Neural progenitor cell (in vitro differentiated cells): ENCODE measurements around the gene GNG7. TPM values are rescaled to one million over a fixed set of nuclear protein-coding genes. Genes with fewer than 3 reads are reported as not detected.

Experiments
- DNase-seq: peaks from one replicate; pipeline ENCODE4 v3.0.0-alpha.2; 2016; ENCODE audit warnings: low spot score
- H2AFZ ChIP-seq: fragments of 200-600 bp; sonication (generic); replicated peaks from 2 replicates; pipeline ENCODE4 v1.6.1; 2016; ENCODE audit warnings: antibody characterized with exemption
- H3F3A ChIP-seq: fragments of 200-600 bp; sonication (generic); 2 replicates; pipeline ENCODE4 v1.6.1; 2016; ENCODE audit warnings: antibody characterized with exemption, low read depth
- H3K27ac ChIP-seq: fragments of 200-600 bp; sonication (generic); 2 replicates; pipeline ENCODE4 v1.5.1; 2016; ENCODE audit warnings: mild to moderate bottlenecking
- H3K27me3 ChIP-seq: fragments of 200-600 bp; sonication (generic); 2 replicates; pipeline ENCODE4 v1.6.1; 2016; ENCODE audit warnings: mild to moderate bottlenecking, moderate library complexity
- H3K36me3 ChIP-seq: fragments of 200-600 bp; sonication (generic); 2 replicates; pipeline ENCODE4 v1.5.1; 2016
- H3K4me1 ChIP-seq: fragments of 200-600 bp; sonication (generic); 2 replicates; pipeline ENCODE4 v1.6.1; 2016; ENCODE audit warnings: mixed run types
- H3K4me2 ChIP-seq: fragments of 200-600 bp; sonication (generic); 2 replicates; pipeline ENCODE4 v1.6.1; 2016
- H3K4me3 ChIP-seq: fragments of 200-600 bp; sonication (generic); 2 replicates; pipeline ENCODE4 v1.5.1; 2016
- H3K79me2 ChIP-seq: fragments of 200-600 bp; sonication (generic); 2 replicates; pipeline ENCODE4 v1.6.1; 2016; ENCODE audit warnings: low read depth
- H3K9ac ChIP-seq: fragments of 200-600 bp; sonication (generic); 2 replicates; pipeline ENCODE4 v1.6.1; 2016
- H3K9me3 ChIP-seq: fragments of 200-600 bp; sonication (generic); 2 replicates; pipeline ENCODE4 v1.5.1; 2016; ENCODE audit warnings: low read depth
- H4K20me1 ChIP-seq: fragments of 200-600 bp; sonication (generic); 2 replicates; pipeline ENCODE4 v1.6.1; 2016; ENCODE audit warnings: low read depth
- H3K27ac Mint-ChIP-seq: 3 replicates; pipeline ENCODE4 v1.8.0; 2021; ENCODE audit warnings: mixed read lengths
- H3K27me3 Mint-ChIP-seq: 2 replicates; pipeline ENCODE4 v1.8.0; 2022; ENCODE audit warnings: low read depth, mild to moderate bottlenecking, inconsistent platforms, moderate library complexity, mixed read lengths; ENCODE audit not compliant: insufficient read depth
- H3K36me3 Mint-ChIP-seq: 3 replicates; pipeline ENCODE4 v1.8.0; 2021; ENCODE audit warnings: mixed read lengths
- H3K4me1 Mint-ChIP-seq: 3 replicates; pipeline ENCODE4 v1.8.0; 2021; ENCODE audit warnings: mixed read lengths
- H3K4me3 Mint-ChIP-seq: 3 replicates; pipeline ENCODE4 v1.8.0; 2021; ENCODE audit warnings: mild to moderate bottlenecking, moderate library complexity, mixed read lengths
- H3K9me3 Mint-ChIP-seq: 3 replicates; pipeline ENCODE4 v1.8.0; 2020; ENCODE audit warnings: mixed read lengths
- EZH2 ChIP-seq: fragments of 200-600 bp; sonication (generic); IDR thresholded peaks from 2 replicates; pipeline ENCODE4 v1.6.1; 2017; ENCODE audit warnings: antibody characterized with exemption, mild to moderate bottlenecking, moderate library complexity
- EZH2phosphoT487 ChIP-seq: fragments of 200-600 bp; sonication (generic); IDR thresholded peaks from 2 replicates; pipeline ENCODE4 v1.6.1; 2017; ENCODE audit warnings: antibody characterized with exemption
- total RNA-seq: library from RNA; depleted of rRNA; stranded (reverse); fragments of >200 nt; gene quantifications from 2 replicates; pipeline ENCODE4 v1.2.3, GENCODE V29; 2015; ENCODE audit warnings: low replicate concordance
- TF ChIP-seq, protein P1 (sequence below): fragments of 200-600 bp; sonication (generic); IDR thresholded peaks from 2 replicates; pipeline ENCODE4 v1.5.1; 2017; ENCODE audit warnings: antibody characterized with exemption, mild to moderate bottlenecking

GNG7 gene
- total RNA-seq, 1 donor from 2014 or later = 7.0 TPM

DNA sequence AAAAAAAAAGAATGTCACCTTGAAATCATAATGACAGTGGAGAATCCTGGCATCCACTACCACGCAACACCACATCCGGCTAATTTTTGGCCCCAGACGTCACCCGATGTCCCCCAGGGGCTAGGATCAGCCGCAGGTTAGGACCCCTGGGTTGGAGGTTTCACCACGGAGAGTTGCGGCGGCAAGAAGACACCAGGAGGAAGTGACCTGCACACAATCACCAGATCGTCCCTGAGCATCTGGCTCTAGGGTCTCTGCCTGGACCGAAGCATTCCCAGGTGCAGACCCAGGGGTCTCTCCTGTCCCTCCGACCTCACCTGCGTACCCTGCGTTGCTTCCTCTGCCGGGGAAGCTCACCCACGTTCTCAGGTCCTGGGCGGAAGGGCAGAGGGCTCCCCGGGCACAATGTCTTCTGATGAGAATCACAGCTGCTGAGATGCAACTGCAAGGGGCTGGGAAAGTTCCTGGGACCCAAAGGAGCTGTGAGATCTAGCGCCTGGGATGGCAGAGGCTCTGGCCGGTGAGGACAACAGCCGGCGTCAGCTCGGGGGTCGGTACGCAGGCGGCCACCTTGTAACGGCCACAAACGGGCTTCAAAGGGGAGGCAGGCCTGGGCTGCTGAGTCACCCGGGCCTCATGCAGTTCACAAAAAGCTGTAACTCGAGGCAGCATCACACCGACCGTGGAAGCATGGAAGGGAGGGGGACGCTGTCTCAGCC is 115.3 kb downstream of the GNG7 start:
- Histone ChIP-seq H3K9me3 (no peaks in the 10 kb centered on the region), H3K9ac (no peak overlapping the region), H3K27ac (no peak overlapping the region), H3K4me1 (peaks cover 5% of the 10 kb centered on the region), H3K27me3 (no peaks in the 10 kb centered on the region), H3K36me3 (no peaks in the 10 kb centered on the region), H2AFZ (no peak overlapping the region), H3F3A (no peaks in the 10 kb centered on the region), H3K79me2 (no peaks in the 10 kb centered on the region), H4K20me1 (no peaks in the 10 kb centered on the region), H3K4me3 (no peak overlapping the region), H3K4me2 (no peak overlapping the region)
- no peak for TF ChIP-seq EZH2phosphoT487
- TF ChIP-seq, protein P1, sequence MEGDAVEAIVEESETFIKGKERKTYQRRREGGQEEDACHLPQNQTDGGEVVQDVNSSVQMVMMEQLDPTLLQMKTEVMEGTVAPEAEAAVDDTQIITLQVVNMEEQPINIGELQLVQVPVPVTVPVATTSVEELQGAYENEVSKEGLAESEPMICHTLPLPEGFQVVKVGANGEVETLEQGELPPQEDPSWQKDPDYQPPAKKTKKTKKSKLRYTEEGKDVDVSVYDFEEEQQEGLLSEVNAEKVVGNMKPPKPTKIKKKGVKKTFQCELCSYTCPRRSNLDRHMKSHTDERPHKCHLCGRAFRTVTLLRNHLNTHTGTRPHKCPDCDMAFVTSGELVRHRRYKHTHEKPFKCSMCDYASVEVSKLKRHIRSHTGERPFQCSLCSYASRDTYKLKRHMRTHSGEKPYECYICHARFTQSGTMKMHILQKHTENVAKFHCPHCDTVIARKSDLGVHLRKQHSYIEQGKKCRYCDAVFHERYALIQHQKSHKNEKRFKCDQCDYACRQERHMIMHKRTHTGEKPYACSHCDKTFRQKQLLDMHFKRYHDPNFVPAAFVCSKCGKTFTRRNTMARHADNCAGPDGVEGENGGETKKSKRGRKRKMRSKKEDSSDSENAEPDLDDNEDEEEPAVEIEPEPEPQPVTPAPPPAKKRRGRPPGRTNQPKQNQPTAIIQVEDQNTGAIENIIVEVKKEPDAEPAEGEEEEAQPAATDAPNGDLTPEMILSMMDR = no peak
- TF ChIP-seq EZH2 = no peak
- Mint-ChIP-seq H3K27ac (peak overlapping the region; percentile 16), H3K4me3 (no peak overlapping the region), H3K36me3 (no peaks in the 10 kb centered on the region), H3K27me3 (peaks cover 5% of the 10 kb centered on the region), H3K9me3 (peaks cover 19% of the 10 kb centered on the region), H3K4me1 (peaks cover 20% of the 10 kb centered on the region)
- peak; percentile 30 for DNase-seq

- no peaks in the 10 kb centered on the region for H3K36me3 Mint-ChIP-seq
- Histone ChIP-seq H3K4me3 (no peak overlapping the region), H3K4me2 (no peak overlapping the region), H4K20me1 (no peaks in the 10 kb centered on the region), H3K27me3 (no peaks in the 10 kb centered on the region), H2AFZ (no peak overlapping the region), H3K27ac (no peak overlapping the region), H3K36me3 (no peaks in the 10 kb centered on the region), H3K4me1 (peaks cover 5% of the 10 kb centered on the region), H3K9me3 (no peaks in the 10 kb centered on the region), H3K9ac (no peak overlapping the region), H3K79me2 (no peaks in the 10 kb centered on the region), H3F3A (no peaks in the 10 kb centered on the region)
- no peak for DNase-seq
- H3K27me3 Mint-ChIP-seq = peaks cover 5% of the 10 kb centered on the region
- TF ChIP-seq EZH2phosphoT487 = no peak
- TF ChIP-seq, protein P1 = no peak
- no peak for TF ChIP-seq EZH2
- H3K4me1 Mint-ChIP-seq = peaks cover 19% of the 10 kb centered on the region
- peaks cover 25% of the 10 kb centered on the region for H3K9me3 Mint-ChIP-seq
- no peak overlapping the region for H3K4me3 Mint-ChIP-seq
- H3K27ac Mint-ChIP-seq = no peak overlapping the region
Observed at GRCh38 chr19:2586196-2586595, 116.3 kb downstream of the GNG7 start.

- no peaks in the 10 kb centered on the region for H4K20me1 ChIP-seq
- H3K9ac ChIP-seq = no peak overlapping the region
- H3K79me2 ChIP-seq = no peaks in the 10 kb centered on the region
- Mint-ChIP-seq H3K4me1 (peaks cover 15% of the 10 kb centered on the region), H3K36me3 (no peaks in the 10 kb centered on the region), H3K27ac (no peak overlapping the region), H3K27me3 (peaks cover 5% of the 10 kb centered on the region), H3K4me3 (no peak overlapping the region), H3K9me3 (peaks cover 23% of the 10 kb centered on the region)
- H3F3A ChIP-seq = no peaks in the 10 kb centered on the region
- no peak for DNase-seq
- H3K36me3 ChIP-seq = no peaks in the 10 kb centered on the region
- H3K4me2 ChIP-seq = no peak overlapping the region
- TF ChIP-seq EZH2phosphoT487 = no peak
- TF ChIP-seq, protein P1 = no peak
- TF ChIP-seq EZH2 = no peak
- peaks cover 5% of the 10 kb centered on the region for H3K4me1 ChIP-seq
- H3K27me3 ChIP-seq = no peaks in the 10 kb centered on the region
- H3K27ac ChIP-seq = no peak overlapping the region
- no peak overlapping the region for H2AFZ ChIP-seq
- H3K9me3 ChIP-seq = no peaks in the 10 kb centered on the region
- H3K4me3 ChIP-seq = no peak overlapping the region
Observed at GRCh38 chr19:2584002-2584401, 118.5 kb downstream of the GNG7 start.
